Neural crest cell (in vitro differentiated cells): ENCODE data around the gene GAL3ST2. TPM values are rescaled to one million over a fixed set of nuclear protein-coding genes. Genes with fewer than 3 reads are reported as not detected.

Source experiments
- DNase-seq: peaks from one replicate; pipeline ENCODE4 v3.0.0; 2021; ENCODE audit warnings: low read depth, mixed read lengths, low spot score
- H3K27ac Mint-ChIP-seq: one replicate; pipeline ENCODE4 v1.8.0; 2021; ENCODE audit warnings: mild to moderate bottlenecking, mixed read lengths; ENCODE audit not compliant: unreplicated experiment
- H3K27me3 Mint-ChIP-seq: 2 replicates; pipeline ENCODE4 v1.8.0; 2021; ENCODE audit warnings: low read depth, mild to moderate bottlenecking, mixed read lengths
- H3K36me3 Mint-ChIP-seq: 2 replicates; pipeline ENCODE4 v1.8.0; 2021; ENCODE audit warnings: low read depth, mild to moderate bottlenecking, mixed read lengths
- H3K4me1 Mint-ChIP-seq: 2 replicates; pipeline ENCODE4 v1.8.0; 2021; ENCODE audit warnings: mixed read lengths
- H3K4me3 Mint-ChIP-seq: one replicate; pipeline ENCODE4 v1.8.0; 2021; ENCODE audit warnings: mild to moderate bottlenecking, mixed read lengths
- H3K9me3 Mint-ChIP-seq: 2 replicates; pipeline ENCODE4 v1.8.0; 2021; ENCODE audit warnings: mixed read lengths
- total RNA-seq: library from RNA; stranded (reverse); gene quantifications from 2 replicates; pipeline ENCODE4 v1.2.1, GENCODE V29; 2021
- TF ChIP-seq, protein P1 (sequence below): fragments of 200-600 bp; sonication (generic); conservative IDR thresholded peaks from 2 replicates; pipeline ENCODE4 v1.5.0; 2021; ENCODE audit warnings: antibody characterized with exemption, mild to moderate bottlenecking

Gene GAL3ST2
- total RNA-seq, 1 donor from 2014 or later, result 0.28 TPM

DNA sequence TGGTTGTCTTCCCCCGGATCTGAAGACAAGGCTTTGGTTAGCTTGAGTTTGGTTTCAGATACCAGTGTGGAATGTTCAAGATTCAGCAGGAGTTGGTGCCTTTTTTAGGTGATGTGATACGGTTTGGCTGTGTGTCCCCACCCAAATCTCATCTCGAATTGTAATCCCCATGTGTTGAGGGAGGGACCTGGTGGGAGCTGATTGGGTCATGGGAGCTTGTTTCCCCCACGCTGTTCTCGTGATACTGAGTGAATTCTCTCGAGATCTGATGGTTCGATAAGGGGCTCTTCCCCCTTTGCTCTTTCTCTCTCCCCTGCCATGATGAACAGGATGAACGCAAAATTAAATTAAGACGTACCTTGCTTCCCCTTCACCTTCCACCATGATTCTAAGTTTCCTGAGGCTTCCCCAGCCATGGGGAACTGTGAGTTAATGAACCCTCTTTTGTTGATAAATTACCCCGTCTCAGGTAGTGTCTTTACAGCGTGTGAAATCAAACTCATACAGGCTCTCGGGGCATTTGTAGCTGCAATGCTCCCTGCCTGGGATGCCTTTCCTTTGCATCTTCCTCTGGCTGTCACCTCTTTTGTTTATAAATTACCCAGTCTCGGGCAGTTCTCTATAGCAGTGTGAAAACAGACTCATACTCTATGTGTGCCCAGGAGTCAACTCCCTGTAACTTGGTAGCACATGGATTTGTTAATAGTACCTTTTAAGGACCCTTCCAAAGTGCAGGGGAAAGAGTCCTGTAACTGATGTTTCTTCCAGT lies 60.8 kb downstream of the GAL3ST2 start:
- no peak for DNase-seq
- Mint-ChIP-seq H3K4me1 (peaks cover 11% of the 10 kb centered on the region), H3K36me3 (peaks cover 4% of the 10 kb centered on the region), H3K9me3 (peaks cover 8% of the 10 kb centered on the region), H3K4me3 (no peak overlapping the region), H3K27me3 (peaks cover 19% of the 10 kb centered on the region), H3K27ac (no peak overlapping the region)
- TF ChIP-seq, protein P1, sequence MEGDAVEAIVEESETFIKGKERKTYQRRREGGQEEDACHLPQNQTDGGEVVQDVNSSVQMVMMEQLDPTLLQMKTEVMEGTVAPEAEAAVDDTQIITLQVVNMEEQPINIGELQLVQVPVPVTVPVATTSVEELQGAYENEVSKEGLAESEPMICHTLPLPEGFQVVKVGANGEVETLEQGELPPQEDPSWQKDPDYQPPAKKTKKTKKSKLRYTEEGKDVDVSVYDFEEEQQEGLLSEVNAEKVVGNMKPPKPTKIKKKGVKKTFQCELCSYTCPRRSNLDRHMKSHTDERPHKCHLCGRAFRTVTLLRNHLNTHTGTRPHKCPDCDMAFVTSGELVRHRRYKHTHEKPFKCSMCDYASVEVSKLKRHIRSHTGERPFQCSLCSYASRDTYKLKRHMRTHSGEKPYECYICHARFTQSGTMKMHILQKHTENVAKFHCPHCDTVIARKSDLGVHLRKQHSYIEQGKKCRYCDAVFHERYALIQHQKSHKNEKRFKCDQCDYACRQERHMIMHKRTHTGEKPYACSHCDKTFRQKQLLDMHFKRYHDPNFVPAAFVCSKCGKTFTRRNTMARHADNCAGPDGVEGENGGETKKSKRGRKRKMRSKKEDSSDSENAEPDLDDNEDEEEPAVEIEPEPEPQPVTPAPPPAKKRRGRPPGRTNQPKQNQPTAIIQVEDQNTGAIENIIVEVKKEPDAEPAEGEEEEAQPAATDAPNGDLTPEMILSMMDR, result no peak

DNA sequence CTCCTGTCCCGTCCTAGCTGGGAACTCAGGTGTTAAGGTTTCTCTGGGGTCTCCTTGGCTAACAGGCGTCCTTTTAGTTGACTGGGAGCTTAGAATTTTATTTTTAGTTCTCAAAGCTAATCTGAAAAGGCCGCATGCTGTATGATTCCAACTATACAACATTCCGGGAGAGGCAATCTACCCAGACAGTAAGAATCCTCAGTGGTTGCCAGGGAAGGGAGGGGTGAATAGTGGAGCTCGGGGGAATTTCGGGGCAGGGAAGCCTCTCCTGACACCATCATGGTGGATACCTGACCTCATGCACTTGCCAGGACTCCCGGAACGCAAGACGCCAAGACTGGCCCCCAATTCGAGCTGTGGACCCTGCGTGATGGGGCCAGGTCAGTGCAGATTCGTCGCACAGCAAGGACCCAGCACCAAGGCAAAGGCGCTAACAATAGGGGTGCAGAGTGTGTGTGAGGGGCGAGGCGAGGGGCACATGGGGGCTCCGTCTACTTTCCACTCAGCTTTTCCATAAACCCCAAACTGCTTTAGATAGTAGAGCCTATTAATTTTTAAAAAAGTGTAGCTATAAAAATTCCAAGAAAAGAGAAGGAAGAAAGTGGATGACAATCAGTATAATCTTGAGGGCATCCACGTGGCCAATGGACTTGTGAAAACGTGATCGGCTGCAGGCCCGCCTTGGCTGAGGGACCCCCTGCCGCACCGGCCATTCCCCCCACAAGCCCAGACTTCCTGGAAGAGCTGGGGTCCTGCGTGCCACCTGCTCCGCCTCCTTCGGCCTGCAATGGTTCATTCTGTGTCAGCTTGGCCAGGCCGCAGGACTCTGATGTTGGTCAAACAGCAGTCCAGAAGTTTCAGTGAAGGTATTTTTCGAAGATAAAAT lies 64.8 kb downstream of the GAL3ST2 start:
- Mint-ChIP-seq H3K4me3 (peak overlapping the region; percentile 49), H3K9me3 (no peaks in the 10 kb centered on the region), H3K4me1 (peaks cover 23% of the 10 kb centered on the region), H3K27ac (peak overlapping the region; percentile 35), H3K36me3 (no peaks in the 10 kb centered on the region), H3K27me3 (peaks cover 36% of the 10 kb centered on the region)
- TF ChIP-seq, protein P1, result no peak
- no peak for DNase-seq

- Mint-ChIP-seq H3K4me3 (no peak overlapping the region), H3K27me3 (peaks cover 35% of the 10 kb centered on the region), H3K27ac (no peak overlapping the region), H3K4me1 (peaks cover 25% of the 10 kb centered on the region), H3K9me3 (no peaks in the 10 kb centered on the region), H3K36me3 (no peaks in the 10 kb centered on the region)
- TF ChIP-seq, protein P1, result no peak
- no peak for DNase-seq
These were observed 65.4 kb downstream of the GAL3ST2 start for GRCh38 chr2:241842067-241842415.

DNA sequence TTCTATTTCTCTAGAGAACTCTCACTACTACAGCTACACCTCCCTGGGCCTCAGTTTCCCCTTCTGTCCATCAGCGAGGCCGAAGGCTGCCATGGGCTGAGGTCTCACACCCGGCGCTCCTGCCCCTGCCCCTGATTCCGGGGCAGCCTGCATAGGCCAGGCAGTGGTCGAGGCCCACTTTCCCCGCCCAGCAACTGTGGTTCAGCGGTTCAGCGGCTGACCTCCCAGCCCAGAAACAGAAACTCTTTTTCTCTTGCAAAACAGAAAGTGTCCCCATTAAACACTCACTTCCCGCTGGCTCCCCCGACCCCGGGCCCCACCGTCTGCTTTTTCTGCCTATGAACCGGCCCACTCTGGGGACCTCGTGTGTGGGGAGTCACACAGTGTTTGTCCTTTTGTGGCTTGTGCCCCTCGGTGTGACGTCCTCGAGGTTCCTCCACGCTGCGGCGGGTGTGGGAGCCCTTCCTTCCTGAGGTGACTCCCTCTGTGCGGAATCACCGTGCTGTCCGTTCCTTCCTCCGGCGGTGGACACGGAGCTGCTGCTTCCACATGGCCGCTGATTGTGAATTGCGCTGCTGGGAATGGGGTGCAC lies 66.1 kb downstream of the GAL3ST2 start:
- no peak for DNase-seq
- H3K9me3 Mint-ChIP-seq, result no peaks in the 10 kb centered on the region
- peak overlapping the region; percentile 12 for H3K27ac Mint-ChIP-seq
- peak overlapping the region; percentile 28 for H3K4me3 Mint-ChIP-seq
- no peaks in the 10 kb centered on the region for H3K36me3 Mint-ChIP-seq
- TF ChIP-seq, protein P1, result no peak
- peaks cover 25% of the 10 kb centered on the region for H3K4me1 Mint-ChIP-seq
- peaks cover 29% of the 10 kb centered on the region for H3K27me3 Mint-ChIP-seq

DNA sequence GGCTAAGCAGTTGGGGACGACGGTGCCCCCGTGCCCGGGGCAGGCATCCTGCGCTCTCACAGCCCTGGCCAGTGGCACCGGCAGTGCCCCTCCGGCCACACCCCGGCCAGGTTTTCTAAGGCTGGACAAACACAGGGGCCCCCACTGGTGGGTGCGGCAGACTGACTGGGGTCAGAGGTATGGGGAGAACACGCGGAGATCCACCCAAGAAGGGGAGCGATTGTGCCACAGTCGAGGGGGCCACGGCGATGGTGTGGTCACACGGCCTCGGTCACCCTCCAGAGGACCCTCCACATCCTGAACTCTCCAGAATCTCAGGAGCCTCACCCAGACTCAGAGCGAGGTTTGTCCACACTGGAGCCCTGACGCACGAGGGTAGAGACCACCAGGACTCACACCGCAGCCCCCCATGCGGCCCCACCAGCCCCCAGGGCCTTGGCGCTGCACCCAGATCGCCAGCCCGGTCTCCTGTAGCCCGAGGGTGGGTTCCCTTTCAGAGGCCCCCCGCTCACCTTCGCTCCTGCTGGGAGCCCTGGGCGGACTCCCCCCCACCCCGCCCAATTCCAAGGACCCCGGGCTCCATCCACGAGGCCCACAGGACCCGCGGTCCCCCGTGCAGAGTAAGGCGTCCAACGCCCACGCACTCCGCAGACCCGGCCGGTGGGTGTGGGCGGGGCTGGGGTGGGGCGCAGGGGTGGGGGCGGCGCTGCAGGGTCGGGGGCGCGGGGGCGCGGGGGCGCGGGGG lies 66.9 kb downstream of the GAL3ST2 start:
- peaks cover 25% of the 10 kb centered on the region for H3K4me1 Mint-ChIP-seq

More for the DNA sequence above, 66.9 kb downstream of the GAL3ST2 start:
- TF ChIP-seq, protein P1, result no peak
- Mint-ChIP-seq H3K36me3 (no peaks in the 10 kb centered on the region), H3K9me3 (no peaks in the 10 kb centered on the region), H3K27ac (no peak overlapping the region), H3K27me3 (peaks cover 28% of the 10 kb centered on the region), H3K4me3 (peak overlapping the region; percentile 28)
- no peak for DNase-seq
